Amygdala (tissue), 56 donors: ENCODE measurements around the gene SEMA4D.

Experiments used
- DNase-seq, 56 donors: peaks; one replicate each; lab custom pipeline; 2025; lab: John Stamatoyannopoulos, UW

The SEMA4D gene

DNA sequence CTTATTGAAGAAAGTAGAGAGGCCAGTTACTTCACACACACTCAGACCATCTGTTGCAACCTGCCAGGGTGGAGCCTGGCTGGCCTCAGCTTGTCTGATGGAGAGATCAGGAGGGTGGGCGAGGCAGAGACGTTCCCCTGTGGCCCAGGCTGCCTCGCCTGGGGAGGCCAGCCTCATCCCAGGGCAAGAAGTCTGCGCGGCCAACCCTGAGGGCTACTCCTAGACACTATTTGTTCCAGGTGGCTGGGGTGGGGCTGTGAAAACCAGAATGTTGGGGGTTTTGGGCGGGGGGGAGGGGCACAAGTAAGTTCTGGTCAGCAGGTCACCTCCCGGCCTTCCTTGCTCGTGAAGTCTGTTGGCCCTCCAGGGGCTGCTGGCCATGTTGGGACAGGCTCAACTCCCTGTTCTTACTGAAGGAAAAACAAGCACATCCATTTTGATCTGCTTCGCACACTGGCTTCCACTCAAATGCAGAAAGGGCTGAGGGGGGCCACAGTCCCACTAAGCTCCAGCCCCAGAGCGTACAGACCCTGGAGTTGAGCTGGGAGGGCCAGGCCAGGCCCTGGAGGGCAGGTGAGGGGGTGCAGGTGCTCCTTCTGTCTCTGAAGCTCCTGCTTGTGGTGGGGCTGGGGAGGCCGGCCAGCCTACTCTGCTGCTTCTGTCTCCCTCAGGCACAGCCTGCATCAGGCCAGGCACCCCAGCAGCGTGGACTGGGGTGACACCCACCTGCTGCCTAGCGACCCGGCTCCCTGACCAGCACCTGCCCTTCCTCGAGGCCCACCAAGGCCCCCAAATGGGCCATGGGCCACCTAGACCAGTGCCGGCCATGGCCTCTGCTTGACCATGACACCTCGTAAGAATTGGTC, 133.0 kb downstream of the SEMA4D start:
- no peak for DNase-seq

- DNase-seq = no peak
Measured at GRCh38 chr9:89363921-89364665, 133.8 kb downstream of the SEMA4D start.

DNA sequence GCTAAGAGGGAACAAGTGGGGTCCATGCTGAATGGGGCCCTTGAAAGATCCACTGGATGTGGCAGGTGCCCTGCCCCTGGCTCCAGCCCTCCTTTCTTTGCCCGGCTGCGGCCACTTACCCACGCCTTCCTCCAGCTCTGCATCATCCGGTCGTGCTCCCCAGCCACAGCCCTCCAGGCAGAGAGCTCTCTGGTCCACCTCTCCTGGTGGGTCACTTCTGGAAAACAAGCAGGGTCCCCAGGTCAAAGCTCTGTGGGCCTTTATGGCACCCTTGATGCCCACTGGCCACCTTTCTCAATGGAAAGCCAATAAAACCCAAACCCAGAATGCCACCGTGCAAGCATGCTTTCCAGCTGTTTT, 134.6 kb downstream of the SEMA4D start:
- DNase-seq = no peak

DNA sequence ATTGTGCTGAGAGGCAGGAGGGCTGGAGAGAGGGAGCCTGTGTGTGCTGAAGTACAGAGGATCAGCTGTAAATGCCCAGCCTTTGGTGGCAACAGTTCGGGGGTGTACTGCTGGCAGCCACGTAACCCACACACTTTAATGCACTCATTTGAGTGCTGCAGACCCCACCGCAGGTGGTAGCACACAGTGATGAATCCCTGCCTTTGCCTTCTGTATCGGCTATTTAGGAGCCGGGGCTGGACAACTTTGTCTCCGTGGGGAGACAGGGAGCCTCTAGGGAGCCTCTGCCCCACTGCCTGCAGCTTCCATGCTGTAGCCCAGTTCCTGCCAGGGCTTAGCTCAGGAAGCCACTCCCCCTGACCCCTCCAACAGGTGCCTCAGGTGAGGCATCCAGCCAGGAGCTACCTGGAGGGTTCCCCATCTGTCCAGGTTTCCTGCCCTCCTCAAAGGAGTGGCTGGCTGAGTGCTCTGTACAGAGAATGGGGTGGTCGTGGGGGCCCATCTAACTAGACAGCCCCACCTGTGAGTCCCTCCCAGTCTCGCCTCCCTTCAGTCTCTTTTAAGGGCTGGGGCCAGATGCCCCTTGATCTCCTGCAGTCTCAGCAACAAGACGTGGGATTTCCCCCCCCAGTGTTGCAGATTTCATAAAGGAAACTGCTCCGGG, 135.1 kb downstream of the SEMA4D start:
- DNase-seq = no peak

DNA sequence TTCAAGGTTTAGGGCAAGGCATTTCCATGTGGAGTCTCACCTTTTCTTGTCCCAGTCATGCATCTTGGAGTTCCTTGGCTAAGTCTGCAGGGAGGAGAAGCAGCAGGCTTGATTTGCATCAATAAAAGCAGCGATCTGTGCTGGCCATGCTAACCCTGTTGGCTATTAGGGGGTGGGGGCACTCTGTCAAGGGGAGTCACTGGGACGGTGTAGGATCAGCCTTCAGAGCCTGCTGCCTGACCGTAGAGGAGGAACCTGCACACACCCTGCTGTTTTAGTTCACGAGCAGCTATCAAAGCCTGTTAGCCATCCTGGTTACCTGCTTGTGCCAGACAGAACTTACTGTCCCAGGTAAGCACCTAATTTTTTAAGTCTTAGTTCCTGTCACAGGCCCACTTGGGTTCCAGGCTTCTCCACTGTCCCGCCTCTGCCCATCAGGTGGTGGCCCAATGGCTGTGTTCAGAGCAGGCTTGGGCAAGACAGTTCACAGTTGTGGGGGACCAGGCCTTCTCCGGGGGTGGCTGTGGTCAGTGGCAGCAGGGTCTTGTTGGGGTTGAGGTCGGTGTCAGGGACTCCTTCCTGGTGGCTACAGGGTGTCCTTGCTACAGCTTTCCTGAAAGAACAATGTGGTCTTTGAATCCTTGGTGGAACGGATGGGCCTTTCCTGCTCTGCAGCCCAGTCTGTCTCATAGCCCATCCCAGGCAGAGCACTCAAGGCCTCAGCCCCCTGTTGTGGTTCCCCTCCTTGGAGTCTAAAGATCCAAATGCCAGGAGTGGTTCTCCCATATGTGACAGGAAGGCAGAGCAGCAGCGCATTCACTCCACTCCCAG, 135.9 kb downstream of the SEMA4D start:
- DNase-seq = no peak

DNA sequence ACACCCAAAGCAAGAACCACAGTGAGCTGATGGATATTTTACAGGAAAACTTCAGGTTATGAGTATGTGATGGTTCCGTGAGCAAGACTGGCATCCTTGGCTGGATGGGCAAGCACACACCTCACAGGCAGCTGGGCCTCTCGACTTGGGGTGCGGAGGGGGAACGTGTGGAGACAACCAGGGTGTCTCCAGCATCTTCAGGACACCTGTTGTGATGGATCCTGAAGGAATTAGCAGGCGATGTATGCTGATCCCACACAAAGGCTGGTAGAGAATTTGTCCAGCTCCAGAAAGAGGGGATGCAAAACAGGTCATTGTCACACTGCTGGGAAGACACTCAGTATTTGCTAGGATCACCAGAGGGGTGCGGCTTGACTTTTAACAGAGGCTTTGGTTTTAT, 136.9 kb downstream of the SEMA4D start:
- DNase-seq = no peak

DNA sequence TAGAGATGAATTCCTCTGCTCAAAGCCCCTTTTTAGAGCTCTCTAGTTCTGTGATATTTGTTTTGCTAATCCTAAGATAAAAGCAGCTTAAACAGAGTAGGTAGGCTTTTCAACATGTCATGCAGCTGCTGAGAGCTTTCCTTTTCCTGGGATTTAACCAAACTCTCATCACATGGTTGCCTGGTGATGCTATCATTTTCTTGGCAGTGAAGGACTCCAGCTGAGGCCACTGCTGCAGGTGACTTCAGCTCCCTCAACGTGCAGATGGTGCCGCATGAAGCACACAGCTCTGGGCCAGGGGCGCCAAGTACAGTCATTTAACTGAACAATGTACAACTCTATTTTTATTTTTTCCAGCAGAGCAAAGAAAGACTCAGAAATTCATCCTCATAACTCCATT, 137.4 kb downstream of the SEMA4D start:
- peak in 1 of 56 donors; percentile 29 for DNase-seq

DNA sequence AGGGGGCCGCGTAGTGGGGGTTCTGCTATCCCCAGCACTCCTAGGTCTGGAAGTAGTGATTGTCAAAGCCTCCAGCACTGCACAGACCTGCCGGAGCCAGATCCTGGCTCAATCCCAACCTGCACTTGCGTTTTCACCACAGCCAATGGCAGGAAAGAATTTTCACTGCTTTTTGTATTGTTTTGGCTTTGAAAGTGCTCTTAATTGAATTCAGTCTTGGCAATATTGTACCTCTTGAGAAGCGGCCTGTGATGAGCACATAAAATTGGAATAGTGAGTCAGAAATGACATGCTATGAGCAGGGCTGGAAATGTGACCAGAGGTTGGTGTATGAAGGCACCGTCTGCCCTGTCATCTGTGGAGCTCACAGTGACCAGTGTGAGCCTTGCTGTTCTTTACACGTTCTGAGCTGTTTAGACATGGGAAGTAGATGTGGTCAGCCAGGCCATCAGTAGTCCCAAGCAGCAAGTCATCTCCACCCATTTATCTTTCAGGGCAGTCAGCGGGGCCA, 138.1 kb downstream of the SEMA4D start:
- DNase-seq = peak in 1 of 56 donors; percentile 18

GRCh38 chr9:89358985-89359384, 138.9 kb downstream of the SEMA4D start:
- DNase-seq = peak in 21 of 56 donors; percentile 19 to 73 (median 30)

GRCh38 chr9:89358376-89358916, 139.5 kb downstream of the SEMA4D start:
- DNase-seq = no peak

DNA sequence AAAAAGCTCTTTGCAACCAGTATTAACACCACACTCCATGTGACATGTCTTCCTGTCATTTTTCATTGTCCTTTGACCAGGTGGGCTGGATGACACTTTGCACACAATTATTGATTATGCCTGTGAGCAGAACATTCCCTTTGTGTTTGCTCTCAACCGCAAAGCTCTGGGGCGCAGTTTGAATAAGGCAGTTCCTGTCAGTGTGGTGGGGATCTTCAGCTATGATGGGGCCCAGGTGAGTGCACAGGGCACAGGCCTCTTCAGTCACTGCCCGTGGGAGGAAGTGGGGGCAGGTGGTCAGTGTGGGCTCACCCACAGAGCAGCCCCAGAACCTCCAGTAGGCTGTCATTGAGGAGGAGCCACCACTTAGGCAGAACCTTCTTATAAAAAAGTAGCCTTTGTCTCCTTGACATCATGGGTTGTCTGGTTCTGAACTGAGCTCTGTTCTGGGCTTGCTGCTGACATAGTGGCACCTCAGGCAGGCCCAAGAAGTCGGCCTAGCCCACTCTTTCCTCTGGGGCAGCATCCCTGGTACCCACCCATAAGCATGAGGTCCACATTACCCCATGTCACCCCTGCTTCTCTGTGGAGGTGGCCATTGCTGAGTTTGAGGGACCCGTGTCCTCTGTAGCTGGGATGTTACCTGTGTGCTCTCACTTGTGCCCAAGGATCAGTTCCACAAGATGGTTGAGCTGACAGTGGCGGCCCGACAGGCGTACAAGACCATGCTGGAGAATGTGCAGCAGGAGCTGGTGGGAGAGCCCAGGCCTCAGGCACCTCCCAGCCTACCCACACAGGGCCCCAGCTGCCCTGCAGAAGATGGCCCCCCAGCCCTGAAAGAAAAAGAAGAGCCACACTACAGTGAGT, 140.3 kb downstream of the SEMA4D start:
- no peak for DNase-seq

DNA sequence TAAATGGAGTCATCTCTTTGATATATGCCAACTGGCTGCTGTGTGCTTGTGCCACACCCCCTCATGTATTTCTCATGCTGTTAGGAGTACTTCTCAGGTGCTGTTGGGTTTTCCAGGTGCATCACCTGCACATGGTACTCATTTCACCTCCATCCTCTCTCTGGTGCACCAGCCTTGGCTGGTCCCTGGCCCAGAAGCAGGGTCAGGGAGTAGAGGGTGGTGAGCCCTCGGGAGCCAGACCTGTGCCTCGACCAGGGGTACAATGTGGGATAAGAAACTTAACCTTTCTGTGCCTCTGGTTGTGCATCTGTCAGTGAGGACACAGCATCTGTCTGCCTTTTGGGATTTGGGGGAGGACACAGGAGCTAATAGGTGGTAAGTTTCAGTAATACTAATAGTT, 141.1 kb downstream of the SEMA4D start:
- DNase-seq = no peak

- no peak for DNase-seq
Measured at GRCh38 chr9:89354471-89354870, 143.4 kb downstream of the SEMA4D start.

- no peak for DNase-seq
Measured at GRCh38 chr9:89353989-89354388, 143.9 kb downstream of the SEMA4D start.

DNA sequence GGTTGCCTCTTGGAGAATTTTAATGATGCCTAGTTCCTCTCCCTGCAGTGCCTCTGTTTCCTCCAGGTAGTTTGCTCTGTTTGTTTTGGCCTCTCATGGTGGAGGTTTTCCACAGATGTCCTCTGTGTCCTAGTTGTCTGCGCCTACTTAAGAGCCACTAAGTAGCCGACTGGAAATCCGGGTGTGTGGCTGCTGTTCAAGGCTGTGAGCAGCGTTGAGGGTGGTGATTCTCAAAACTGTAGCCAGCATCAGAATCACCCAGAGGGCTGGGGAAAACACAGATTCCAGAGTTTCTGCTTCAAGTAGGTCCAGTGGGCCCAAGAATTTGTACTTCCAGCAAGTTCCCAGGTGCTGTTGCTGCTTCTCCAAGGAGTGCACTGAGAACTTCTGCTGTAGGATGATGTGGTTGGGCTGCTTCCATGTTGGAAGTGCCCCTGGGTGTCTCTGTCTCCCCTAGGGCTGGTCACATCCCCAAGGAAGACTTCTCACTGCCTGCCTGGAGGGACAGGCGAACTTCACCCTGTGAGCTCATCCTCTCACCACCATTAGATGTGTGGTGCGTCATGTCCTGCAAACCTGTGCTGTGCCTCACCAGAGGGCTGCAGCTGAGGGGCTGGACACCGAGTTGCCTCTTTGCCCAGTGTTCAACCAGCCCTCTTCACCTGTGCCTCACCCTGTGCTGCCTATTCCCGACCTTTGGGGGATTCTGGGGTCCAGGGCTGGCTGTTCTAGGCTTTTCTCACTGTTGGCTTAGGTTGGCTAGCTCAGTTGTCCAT, 144.9 kb downstream of the SEMA4D start:
- DNase-seq = no peak

- DNase-seq = no peak
Measured at GRCh38 chr9:89352451-89352850, 145.5 kb downstream of the SEMA4D start.

- DNase-seq = no peak
Measured at GRCh38 chr9:89351584-89352300, 146.2 kb downstream of the SEMA4D start.
